HEK293 (cell line): ENCODE measurements around the gene PRR35.

Source experiments
- CTCF ChIA-PET: fragments of 350-600 bp; formaldehyde crosslinking; extraction: SDS; loops from one replicate; lab custom pipeline; 2021; ENCODE audit warnings: antibody characterized with exemption; lab: Yijun Ruan, JAX
- POLR2A ChIA-PET: fragments of 300-600 bp; formaldehyde crosslinking; extraction: SDS; loops from one replicate; lab custom pipeline; 2020; ENCODE audit warnings: antibody characterized with exemption, inconsistent platforms; lab: Yijun Ruan, JAX
- H3K27ac ChIP-seq: fragments of 200-500 bp; sonication (Bioruptor generic); 2 replicates; pipeline ENCODE4 v1.5.1; 2014; ENCODE audit warnings: low read depth, low read length, control low read depth, inconsistent platforms; ENCODE audit errors: extremely low read depth
- H3K36me3 ChIP-seq, 2 experiments: fragments of 200-500 bp in 1 of 2; sonication (Bioruptor generic) in 1 of 2; 1 replicate in 1 of 2; 2 replicates in 1 of 2; pipeline ENCODE4 v1.5.1; 2014 to 2017; ENCODE audit warnings: inconsistent platforms in 2 of 2, low read length in 2 of 2; ENCODE audit not compliant: control insufficient read depth in 2 of 2, insufficient read depth in 1 of 2
- H3K4me1 ChIP-seq: fragments of 200-500 bp; sonication (Bioruptor generic); 2 replicates; pipeline ENCODE4 v1.5.1; 2014; ENCODE audit warnings: mild to moderate bottlenecking, low read length, inconsistent platforms; ENCODE audit not compliant: control insufficient read depth, insufficient read depth
- H3K4me3 ChIP-seq: 2 replicates; pipeline ENCODE4 v1.5.1; 2011; ENCODE audit warnings: low read depth, mild to moderate bottlenecking, control low read depth, low read length, moderate library complexity
- H3K9me3 ChIP-seq: fragments of 200-500 bp; sonication (Bioruptor generic); 2 replicates; pipeline ENCODE4 v1.5.1; 2014; ENCODE audit warnings: low read depth, low read length, inconsistent platforms; ENCODE audit not compliant: control insufficient read depth, insufficient read depth
- GLI4 ChIP-seq: fragments of 450-650 bp; formaldehyde crosslinking; IDR thresholded peaks from 2 replicates; pipeline ENCODE4 v1.5.1; 2016; ENCODE audit warnings: missing biosample characterization, missing genetic modification characterization
- GLIS1 ChIP-seq: fragments of 450-650 bp; formaldehyde crosslinking; IDR thresholded peaks from 2 replicates; pipeline ENCODE4 v1.5.1; 2016; ENCODE audit warnings: missing biosample characterization, missing genetic modification characterization
- KLF1 ChIP-seq: fragments of 450-650 bp; formaldehyde crosslinking; IDR thresholded peaks from 2 replicates; pipeline ENCODE4 v1.5.1; 2016; ENCODE audit warnings: missing biosample characterization, missing genetic modification characterization
- SCRT2 ChIP-seq: fragments of 450-650 bp; formaldehyde crosslinking; IDR thresholded peaks from 2 replicates; pipeline ENCODE4 v1.5.1; 2016; ENCODE audit warnings: missing biosample characterization, missing genetic modification characterization
- ZBTB17 ChIP-seq: fragments of 450-650 bp; formaldehyde crosslinking; IDR thresholded peaks from 2 replicates; pipeline ENCODE4 v1.5.1; 2016; ENCODE audit warnings: missing biosample characterization, missing genetic modification characterization
- ZBTB8A ChIP-seq: fragments of 450-650 bp; formaldehyde crosslinking; IDR thresholded peaks from 2 replicates; pipeline ENCODE4 v1.5.1; 2016; ENCODE audit warnings: missing biosample characterization, missing genetic modification characterization
- ZIC2 ChIP-seq: fragments of 450-650 bp; formaldehyde crosslinking; IDR thresholded peaks from 2 replicates; pipeline ENCODE4 v1.5.1; 2016; ENCODE audit warnings: missing biosample characterization, missing genetic modification characterization
- ZNF114 ChIP-seq: fragments of 450-650 bp; formaldehyde crosslinking; IDR thresholded peaks from 2 replicates; pipeline ENCODE4 v1.5.0; 2017; ENCODE audit warnings: missing biosample characterization, missing genetic modification characterization
- ZNF121 ChIP-seq: fragments of 450-650 bp; formaldehyde crosslinking; IDR thresholded peaks from 2 replicates; pipeline ENCODE4 v1.5.1; 2016; ENCODE audit warnings: missing biosample characterization, missing genetic modification characterization
- ZNF174 ChIP-seq: fragments of 450-650 bp; formaldehyde crosslinking; IDR thresholded peaks from 2 replicates; pipeline ENCODE4 v1.5.0; 2017; ENCODE audit warnings: missing biosample characterization, mild to moderate bottlenecking, missing genetic modification characterization
- ZNF335 ChIP-seq: fragments of 450-650 bp; formaldehyde crosslinking; conservative IDR thresholded peaks from 2 replicates; pipeline ENCODE4 v1.5.1; 2016; ENCODE audit warnings: missing biosample characterization, missing genetic modification characterization
- ZNF341 ChIP-seq: fragments of 450-650 bp; formaldehyde crosslinking; IDR thresholded peaks from 2 replicates; pipeline ENCODE4; 2016; ENCODE audit warnings: low read depth, missing biosample characterization, missing genetic modification characterization
- ZNF529 ChIP-seq: fragments of 450-650 bp; formaldehyde crosslinking; IDR thresholded peaks from 2 replicates; pipeline ENCODE4 v1.5.1; 2017; ENCODE audit warnings: missing genetic modification characterization, missing biosample characterization; ENCODE audit not compliant: insufficient replicate concordance
- ZNF600 ChIP-seq: fragments of 450-650 bp; formaldehyde crosslinking; IDR thresholded peaks from 2 replicates; pipeline ENCODE4 v1.5.1; 2016; ENCODE audit warnings: missing biosample characterization, missing genetic modification characterization
- ZNF610 ChIP-seq: fragments of 450-650 bp; formaldehyde crosslinking; IDR thresholded peaks from 2 replicates; pipeline ENCODE4 v1.5.1; 2016; ENCODE audit warnings: missing biosample characterization, missing genetic modification characterization, borderline replicate concordance
- ZNF76 ChIP-seq: fragments of 450-650 bp; formaldehyde crosslinking; IDR thresholded peaks from 2 replicates; pipeline ENCODE4; 2016; ENCODE audit warnings: low read depth, missing biosample characterization, missing genetic modification characterization, borderline replicate concordance
- ZNF791 ChIP-seq: fragments of 450-650 bp; formaldehyde crosslinking; IDR thresholded peaks from 2 replicates; pipeline ENCODE4 v1.5.1; 2016; ENCODE audit warnings: missing biosample characterization, missing genetic modification characterization
- TF ChIP-seq, protein P1 (sequence below): fragments of 450-650 bp; formaldehyde crosslinking; IDR thresholded peaks from 2 replicates; pipeline ENCODE4 v1.5.1; 2016; ENCODE audit warnings: missing biosample characterization, missing genetic modification characterization
- TF ChIP-seq, protein P2 (sequence below): fragments of 450-650 bp; formaldehyde crosslinking; IDR thresholded peaks from 2 replicates; pipeline ENCODE4 v1.5.1; 2016; ENCODE audit warnings: missing biosample characterization, missing genetic modification characterization

The PRR35 gene

DNA sequence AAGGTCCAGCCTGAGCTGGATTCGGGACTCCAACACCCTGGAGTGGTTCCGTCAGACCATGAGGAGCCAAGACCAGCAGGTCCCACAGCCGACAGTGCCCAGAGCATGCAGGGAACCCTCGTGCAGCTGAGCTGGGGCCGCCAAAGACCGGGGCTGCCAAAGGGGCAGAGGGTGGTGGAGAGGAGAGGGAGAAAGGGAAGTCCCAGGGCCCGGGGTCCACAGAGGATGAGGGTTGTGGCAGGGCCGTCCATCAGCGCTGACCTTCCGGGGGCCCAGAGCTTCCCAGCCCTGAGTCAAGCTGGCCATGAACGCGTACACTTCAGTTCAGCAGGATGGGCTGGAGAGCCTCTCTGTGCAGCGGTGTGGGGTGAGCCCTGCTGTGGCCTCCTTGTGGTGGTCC, 39.3 kb upstream of the PRR35 start (continued):
- TF ChIP-seq SCRT2 (tag by site-specific recombination) (no peak), ZNF114 (tag by site-specific recombination) (no peak), ZNF335 (tag by site-specific recombination) (no peak)

DNA sequence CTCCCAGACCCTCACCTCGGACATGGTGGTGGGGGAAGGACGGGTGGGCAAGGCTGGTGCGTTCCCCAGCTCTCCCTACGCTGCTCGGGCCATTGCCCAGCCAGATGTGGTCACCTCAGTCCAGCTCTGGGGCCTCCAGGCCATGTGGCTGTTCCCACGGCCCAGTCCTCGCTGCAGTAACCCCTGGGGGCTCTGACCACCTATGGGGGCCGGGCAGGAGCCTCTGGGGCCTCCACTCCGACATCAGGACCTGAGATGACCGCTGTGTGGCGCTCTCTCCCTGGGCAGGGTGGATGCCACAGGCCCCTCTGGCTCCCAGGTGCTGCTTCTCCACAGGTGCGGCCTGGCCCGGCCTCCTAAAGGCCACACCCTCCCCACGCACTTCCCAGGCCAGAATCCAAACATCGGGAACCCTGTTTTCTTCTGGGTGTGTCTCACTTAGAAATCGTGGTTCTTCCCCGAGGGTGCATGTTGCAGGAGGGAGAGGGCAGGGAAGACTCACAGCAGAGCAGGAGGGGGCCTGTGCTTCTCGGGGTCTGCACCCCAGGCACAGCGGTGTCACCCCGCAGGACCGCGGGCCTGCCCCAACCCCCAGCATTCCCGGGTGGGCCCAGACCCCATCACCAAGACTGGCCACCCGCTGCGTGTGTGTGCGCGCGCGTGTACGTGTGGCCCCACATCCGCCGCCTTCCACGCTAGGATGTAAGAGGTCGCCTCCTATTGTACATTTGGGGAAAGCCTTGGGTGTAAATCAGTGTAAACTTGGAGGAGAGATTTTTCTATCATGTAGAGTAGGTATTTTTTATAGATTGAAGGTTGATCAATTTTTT, 38.6 kb upstream of the PRR35 start:
- H3K9me3 ChIP-seq, result no peaks in the 10 kb centered on the region
- peaks cover 0 to 42% of the 10 kb centered on the region in 2 experiments; a peak in 2 of 3 replicates for H3K36me3 ChIP-seq
- POLR2A ChIA-PET, result no interaction called here
- H3K4me3 ChIP-seq, result no peak overlapping the region
- TF ChIP-seq, protein P1, sequence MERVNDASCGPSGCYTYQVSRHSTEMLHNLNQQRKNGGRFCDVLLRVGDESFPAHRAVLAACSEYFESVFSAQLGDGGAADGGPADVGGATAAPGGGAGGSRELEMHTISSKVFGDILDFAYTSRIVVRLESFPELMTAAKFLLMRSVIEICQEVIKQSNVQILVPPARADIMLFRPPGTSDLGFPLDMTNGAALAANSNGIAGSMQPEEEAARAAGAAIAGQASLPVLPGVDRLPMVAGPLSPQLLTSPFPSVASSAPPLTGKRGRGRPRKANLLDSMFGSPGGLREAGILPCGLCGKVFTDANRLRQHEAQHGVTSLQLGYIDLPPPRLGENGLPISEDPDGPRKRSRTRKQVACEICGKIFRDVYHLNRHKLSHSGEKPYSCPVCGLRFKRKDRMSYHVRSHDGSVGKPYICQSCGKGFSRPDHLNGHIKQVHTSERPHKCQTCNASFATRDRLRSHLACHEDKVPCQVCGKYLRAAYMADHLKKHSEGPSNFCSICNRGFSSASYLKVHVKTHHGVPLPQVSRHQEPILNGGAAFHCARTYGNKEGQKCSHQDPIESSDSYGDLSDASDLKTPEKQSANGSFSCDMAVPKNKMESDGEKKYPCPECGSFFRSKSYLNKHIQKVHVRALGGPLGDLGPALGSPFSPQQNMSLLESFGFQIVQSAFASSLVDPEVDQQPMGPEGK (tag by site-specific recombination), result peak; percentile 36; the same call in 1 of the 2 replicates
- TF ChIP-seq ZNF174 (tag by site-specific recombination), result no peak
- H3K27ac ChIP-seq, result no peak overlapping the region
- no peaks in the 10 kb centered on the region for H3K4me1 ChIP-seq
- CTCF ChIA-PET, result interaction anchor here (0.6 kb wide), 1 partner anchor 34 kb away, joined by 3 read pairs; no protein-coding TSS in a partner anchor

DNA sequence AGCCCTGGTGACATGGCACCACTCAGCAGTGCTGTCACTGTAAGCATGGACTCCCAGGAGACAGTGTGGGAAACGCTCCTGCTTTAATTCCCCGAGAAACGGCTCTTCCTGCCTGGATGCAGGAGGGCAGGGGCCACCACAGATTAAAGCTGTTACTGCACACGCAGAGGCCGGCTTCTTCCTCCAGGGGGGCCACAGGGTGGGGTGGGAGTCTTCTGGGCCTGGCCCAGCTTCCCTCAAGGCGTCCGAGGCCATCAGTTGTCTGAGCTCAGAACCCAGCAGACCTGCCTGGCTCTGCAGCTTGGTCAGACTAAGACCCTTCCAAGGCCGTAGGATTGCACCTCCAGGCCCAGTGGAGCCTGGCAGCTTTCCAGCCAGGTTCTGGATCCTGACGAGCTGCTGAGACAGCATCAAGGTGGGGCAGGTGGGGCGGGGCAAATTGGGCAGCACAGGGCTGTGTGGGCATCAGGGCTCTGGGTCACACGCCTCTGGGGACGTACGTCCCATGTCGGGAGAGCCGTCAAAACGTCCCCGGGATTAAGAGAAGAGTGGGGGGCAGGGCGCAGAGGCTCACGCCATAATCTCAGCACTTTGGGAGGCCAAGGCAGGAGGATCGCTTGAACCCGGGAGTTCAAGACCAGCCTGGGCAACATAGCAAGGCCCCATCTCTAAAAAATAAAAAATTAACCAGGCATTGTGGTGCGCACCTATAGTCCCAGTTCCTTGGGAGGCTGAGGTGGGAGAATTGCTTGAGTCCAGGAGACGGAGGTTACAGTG, 37.7 kb upstream of the PRR35 start:
- Histone ChIP-seq H3K4me3 (no peak overlapping the region), H3K36me3 (peaks cover 0 to 36% of the 10 kb centered on the region in 2 experiments; a peak in 2 of 3 replicates)
- POLR2A ChIA-PET, result interaction anchor here (1.5 kb wide), 1 partner anchor 97 kb away, joined by 3 read pairs; the partner anchor contains the start of gene RAB11FIP3
- CTCF ChIA-PET, result no interaction called here
- TF ChIP-seq GLI4 (tag by site-specific recombination) (no peak), ZNF76 (no peak), GLIS1 (peak; percentile 83), ZNF341 (tag by site-specific recombination) (0 out of 2 replicates have a peak, but pooled peaks have one; percentile 19), ZBTB17 (tag by site-specific recombination) (peak; percentile 61), ZNF529 (tag by site-specific recombination) (no peak), ZNF610 (tag by site-specific recombination) (peak; percentile 9; the same call in 1 of the 2 replicates), ZNF791 (tag by site-specific recombination) (no peak), ZBTB8A (tag by site-specific recombination) (peak; percentile 38; the same call in 1 of the 2 replicates), KLF1 (tag by site-specific recombination) (peak; percentile 13; the same call in 1 of the 2 replicates), ZNF600 (tag by site-specific recombination) (peak; percentile 80), ZIC2 (tag by site-specific recombination) (peak; percentile 29; the same call in 1 of the 2 replicates), ZNF121 (tag by site-specific recombination) (peak; percentile 95)
- TF ChIP-seq, protein P2, sequence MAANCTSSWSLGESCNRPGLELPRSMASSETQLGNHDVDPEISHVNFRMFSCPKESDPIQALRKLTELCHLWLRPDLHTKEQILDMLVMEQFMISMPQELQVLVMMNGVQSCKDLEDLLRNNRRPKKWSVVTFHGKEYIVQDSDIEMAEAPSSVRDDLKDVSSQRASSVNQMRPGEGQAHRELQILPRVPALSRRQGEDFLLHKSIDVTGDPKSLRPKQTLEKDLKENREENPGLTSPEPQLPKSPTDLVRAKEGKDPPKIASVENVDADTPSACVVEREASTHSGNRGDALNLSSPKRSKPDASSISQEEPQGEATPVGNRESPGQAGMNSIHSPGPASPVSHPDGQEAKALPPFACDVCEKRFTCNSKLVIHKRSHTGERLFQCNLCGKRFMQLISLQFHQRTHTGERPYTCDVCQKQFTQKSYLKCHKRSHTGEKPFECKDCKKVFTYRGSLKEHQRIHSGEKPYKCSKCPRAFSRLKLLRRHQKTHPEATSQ (tag by site-specific recombination), result peak; percentile 12; the same call in 1 of the 2 replicates
- TF ChIP-seq, protein P1 (tag by site-specific recombination), result peak; percentile 38
- TF ChIP-seq, all 188 proteins: peak for 11
- H3K27ac ChIP-seq, result no peak overlapping the region
- H3K4me1 ChIP-seq, result no peaks in the 10 kb centered on the region
- no peaks in the 10 kb centered on the region for H3K9me3 ChIP-seq
